ENCODE results near the gene ZSCAN23. TPM values are rescaled to one million over a fixed set of nuclear protein-coding genes. Genes with fewer than 3 reads are reported as not detected.
"Not testable (repeated sequence)": the region's sequence is repeated elsewhere in the genome, so short reads cannot be mapped to it uniquely, and the experiment has no call there.

The ZSCAN23 gene
- total RNA-seq, 1 donor from 2014 or later: 5.1 TPM

- DNase-seq: no peak
Measured at GRCh38 chr6:28436404-28436803, 6.9 kb downstream of the ZSCAN23 start.

DNA sequence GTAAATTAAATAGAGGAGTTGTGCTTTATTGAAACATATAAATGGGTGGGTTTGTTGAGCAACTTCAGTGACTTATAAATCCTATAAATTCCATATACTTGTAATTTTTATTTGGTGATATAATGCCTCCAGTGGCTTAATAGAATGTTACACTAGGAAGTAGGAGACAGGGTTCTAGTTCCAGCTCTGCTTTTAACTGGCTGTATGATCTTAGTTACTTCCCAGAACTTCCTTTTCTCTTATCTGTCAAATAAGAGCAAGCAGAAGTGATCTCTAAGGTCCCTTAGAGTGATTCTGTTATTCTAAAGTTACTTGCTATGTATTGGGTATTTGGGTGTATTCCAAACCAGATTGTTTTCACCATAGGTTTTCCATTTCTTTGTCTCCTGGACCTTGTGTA lies 10.2 kb downstream of the ZSCAN23 start:
- no peak for DNase-seq

GRCh38 chr6:28429781-28430180 lies 13.5 kb downstream of the ZSCAN23 start:
- no peak for DNase-seq

GRCh38 chr6:28425944-28426541 lies 17.2 kb downstream of the ZSCAN23 start:
- DNase-seq: no peak

- DNase-seq: no peak
Measured at GRCh38 chr6:28424163-28424562, 19.1 kb downstream of the ZSCAN23 start.

- no peak for DNase-seq
Measured at GRCh38 chr6:28423546-28423945, 19.7 kb downstream of the ZSCAN23 start.

DNA sequence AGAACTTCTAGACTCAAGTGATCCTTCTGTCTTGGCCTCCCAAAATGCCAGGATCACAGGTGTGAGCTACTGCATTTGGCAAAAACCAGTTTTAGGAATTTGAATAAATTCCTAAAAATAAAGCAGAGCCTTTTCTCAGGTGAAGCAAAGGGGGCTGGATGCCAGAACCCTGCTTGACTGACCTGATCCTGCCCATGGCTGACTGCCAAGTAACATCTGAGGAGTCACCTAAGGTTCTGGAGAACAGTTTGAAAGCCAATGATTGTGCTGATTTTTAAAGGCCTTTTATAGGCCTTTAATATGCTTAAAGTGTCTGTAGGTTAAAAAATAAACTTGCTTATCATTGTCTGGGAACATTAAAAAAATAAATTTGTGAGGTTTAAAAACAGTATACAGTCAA lies 29.6 kb downstream of the ZSCAN23 start:
- no peak for DNase-seq

DNA sequence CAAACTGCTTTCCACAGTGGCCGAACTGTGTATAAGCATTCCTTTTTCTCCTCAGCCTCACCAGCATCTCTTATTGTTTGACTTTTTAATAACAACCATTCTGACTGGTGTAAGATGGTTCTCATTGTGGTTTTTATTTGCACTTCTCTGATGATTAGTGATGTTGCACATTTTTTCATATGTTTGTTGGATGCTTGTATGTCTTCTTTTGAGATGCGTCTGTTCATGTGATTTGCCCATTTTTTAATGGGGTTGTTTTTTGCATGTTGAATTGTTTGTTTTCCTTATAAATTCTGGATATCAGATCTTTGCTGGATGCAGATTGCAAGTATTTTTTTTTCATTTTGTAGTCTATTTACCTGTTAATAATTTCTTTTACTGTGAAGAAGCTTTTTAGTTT lies 32.5 kb downstream of the ZSCAN23 start:
- DNase-seq: no peak

- no peak for DNase-seq
Measured at GRCh38 chr6:28408076-28408802, 35.1 kb downstream of the ZSCAN23 start.

- DNase-seq: no peak
Measured at GRCh38 chr6:28407401-28407800, 35.9 kb downstream of the ZSCAN23 start.

DNA sequence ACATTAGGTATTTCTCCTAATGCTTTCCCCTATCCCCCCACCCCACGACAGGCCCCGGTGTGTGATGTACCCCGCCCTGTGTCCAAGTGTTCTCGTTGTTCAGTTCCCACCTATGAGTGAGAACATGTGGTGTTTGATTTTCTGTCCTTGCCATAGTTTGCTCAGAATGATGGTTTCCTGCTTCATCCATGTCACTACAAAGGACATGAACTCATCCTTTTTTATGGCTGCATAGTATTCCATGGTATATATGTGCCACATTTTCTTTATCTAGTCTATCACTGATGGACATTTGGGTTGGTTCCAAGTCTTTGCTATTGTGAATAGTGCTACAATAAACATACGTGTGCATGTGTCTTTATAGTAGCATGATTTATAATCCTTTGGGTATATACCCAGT lies 39.4 kb downstream of the ZSCAN23 start:
- DNase-seq: not testable (repeated sequence)

GRCh38 chr6:28402197-28402596 lies 41.1 kb downstream of the ZSCAN23 start:
- no peak for DNase-seq

- no peak for DNase-seq
Measured at GRCh38 chr6:28401172-28401571, 42.1 kb downstream of the ZSCAN23 start.

GRCh38 chr6:28400122-28400451 lies 43.2 kb downstream of the ZSCAN23 start:
- DNase-seq: no peak

DNA sequence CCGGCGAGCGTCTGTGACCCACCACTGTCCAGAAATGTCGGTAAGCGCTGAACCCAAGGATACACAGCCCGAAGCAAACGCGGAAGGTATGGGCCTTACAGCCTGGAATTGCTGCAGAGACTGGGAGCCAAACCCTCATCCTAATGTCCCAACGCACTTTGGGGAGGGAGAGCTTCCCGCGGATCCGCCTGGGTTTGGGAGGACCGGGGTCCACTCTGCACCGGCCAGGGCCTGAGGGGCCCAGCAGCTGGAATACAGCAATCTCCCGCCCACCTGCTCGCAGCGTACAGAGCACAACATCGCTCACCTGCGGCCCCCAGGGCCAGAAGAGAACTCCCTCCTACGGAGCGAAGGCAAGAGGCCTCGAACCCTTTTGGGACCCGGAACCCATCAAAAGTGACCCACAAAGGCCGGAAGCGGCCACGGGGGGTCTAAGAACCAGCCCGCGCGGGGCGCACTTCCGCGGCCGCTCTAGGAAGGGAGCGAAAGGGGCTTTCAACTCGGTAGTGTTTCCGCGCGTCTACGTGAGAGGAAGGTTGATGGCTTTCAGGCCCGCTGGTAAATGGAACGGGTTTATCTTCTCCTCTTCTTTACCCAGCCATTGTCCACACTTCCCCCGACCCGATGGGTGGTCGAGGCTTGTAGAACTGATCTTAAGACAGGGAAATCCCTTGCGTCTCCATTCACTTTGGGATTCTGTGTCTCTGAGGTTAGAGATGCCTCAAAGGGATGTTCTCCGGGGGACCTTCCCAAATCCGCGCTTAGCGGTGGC lies 43.8 kb downstream of the ZSCAN23 start, which contains the start of gene ZSCAN12:
Gene ZSCAN12, minus strand, starts transcription at position 398 of the 772 bp plus-strand sequence. CDS start 1,342 bp downstream, outside the sequence.
- DNase-seq: peak; percentile 79

GRCh38 chr6:28395918-28396317 lies 47.4 kb downstream of the ZSCAN23 start:
- no peak for DNase-seq

DNA sequence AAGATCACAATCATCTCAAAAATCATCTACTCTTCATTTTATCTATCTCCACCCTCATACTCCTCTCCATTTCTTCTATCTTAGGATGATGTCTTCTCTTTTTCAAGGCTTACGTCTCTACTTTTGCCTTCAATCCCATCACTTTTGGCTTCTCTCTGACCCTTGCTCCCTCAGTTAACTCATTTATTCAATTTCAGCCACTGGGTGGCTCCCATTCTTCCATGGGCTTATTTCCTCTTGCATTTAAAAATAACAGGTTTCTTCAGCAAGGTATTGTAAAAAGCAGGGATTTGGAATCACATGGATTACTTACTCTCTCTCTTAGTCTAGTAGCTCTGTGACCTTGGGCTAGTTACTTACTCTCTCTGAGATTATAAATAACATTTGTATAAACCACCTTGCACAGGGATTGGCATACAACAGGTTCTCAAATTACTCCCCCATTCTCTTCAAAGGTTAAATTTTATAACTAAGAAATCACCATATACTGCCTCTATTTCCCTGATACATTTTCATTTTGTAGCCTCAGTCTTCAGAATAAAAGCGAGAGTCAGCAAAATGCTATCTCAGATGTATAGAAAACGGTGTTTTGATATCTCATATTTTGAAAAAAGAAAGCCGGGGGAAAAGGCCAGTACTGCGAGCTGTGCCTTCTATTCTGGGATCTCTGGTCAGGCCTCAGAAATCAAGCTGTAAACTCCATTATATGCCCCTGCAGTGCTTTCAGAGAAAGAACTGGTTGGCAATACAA lies 49.2 kb downstream of the ZSCAN23 start:
- no peak for DNase-seq

GRCh38 chr6:28390688-28391087 lies 52.6 kb downstream of the ZSCAN23 start:
- no peak for DNase-seq

GRCh38 chr6:28384143-28384533 lies 59.2 kb downstream of the ZSCAN23 start:
- DNase-seq: no peak

DNA sequence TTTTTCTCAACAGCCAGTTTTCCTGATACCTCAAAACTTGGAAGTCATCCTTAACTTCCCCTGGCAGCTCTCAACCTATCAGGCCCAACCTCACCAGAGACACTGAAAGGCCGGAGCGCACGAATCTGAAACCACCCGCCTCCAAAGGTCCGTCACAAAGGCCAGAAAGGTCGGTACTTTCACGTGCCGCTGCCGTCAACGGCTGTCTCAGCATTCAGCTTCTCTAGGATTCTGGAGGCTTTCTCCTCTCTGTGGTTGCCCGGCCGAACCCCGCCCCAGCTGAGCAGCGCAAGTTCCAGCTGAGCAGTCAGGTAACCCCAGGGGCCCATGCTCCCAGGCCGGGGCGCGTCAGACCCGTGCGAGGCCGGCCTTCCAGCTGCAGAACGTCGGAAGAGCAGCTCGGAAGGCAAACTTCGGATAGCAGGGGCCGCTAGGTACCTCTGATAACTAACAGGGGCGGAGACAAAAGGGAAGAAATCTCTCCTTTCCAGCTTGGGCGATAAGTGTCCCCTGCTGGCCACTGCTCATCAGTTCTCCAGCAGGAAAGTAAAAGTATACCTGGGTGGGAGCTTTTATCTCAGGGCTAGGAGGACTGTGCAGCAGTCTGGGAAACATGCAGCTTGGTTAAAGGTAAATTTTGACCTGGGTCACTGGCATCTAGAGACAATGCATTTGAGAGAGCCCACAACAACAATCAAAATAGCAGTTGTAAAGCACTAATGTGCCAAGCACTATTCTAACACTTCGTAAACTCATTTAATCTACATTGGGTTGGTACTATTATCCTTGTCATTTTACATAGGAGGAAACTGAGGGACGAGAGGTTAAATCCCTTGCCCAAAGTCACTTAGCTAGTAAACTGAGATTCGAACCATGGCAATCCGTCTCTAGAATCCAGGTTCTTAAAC lies 59.8 kb downstream of the ZSCAN23 start:
- DNase-seq: peak; percentile 50
